GM18508 (cell line): ENCODE data around the gene NAP1L4.
"Not testable (repeated sequence)": the region's sequence is repeated elsewhere in the genome, so short reads cannot be mapped to it uniquely, and the experiment has no call there.

Experiments used
- ATAC-seq: cut with Tn5 transposase; IDR thresholded peaks from one replicate; pipeline ENCODE4 v1.9.1; 2021; ENCODE audit warnings: moderate number of reproducible peaks; ENCODE audit not compliant: insufficient read depth, unreplicated experiment

The NAP1L4 gene

GRCh38 chr11:2940921-2941821, 51.0 kb downstream of the NAP1L4 start:
- ATAC-seq, result no peak

DNA sequence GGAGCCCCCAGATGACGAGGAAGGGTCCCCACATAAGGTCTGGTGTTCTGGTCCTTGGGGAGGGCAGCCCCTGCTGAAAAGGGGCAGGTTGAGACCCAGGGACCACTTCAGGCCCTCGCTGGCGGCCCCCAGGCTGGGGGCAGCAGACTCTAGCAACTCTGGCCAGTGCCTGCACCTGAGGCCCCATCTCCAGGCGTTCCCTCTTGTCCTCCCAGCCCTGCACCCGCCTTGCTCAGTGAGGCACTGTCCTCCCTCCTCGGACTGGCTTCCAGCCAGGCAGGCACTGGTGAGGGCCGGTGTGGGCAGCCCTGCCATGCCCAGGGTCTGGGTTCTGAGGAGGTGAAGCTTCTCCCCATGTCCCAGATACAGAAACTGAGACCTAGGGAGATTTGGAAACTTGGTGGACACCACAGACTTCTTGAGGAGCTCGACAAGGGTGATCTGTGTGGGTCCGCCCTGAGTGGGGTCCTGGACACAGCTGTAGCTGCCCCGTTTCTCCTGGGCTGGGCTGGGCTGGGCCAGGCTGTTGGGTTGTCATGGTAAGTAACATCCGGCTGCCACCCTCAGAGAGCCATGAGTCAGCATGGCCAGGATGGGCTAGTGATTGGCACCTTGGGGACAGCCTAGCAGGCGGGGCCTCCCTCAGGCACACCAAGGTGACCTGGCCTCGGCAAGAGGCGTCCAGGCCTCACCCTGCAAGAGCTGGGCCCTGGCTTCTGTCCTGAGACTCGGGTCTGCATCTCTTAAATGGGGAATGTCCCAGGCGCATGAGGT, 51.8 kb downstream of the NAP1L4 start:
- no peak for ATAC-seq

DNA sequence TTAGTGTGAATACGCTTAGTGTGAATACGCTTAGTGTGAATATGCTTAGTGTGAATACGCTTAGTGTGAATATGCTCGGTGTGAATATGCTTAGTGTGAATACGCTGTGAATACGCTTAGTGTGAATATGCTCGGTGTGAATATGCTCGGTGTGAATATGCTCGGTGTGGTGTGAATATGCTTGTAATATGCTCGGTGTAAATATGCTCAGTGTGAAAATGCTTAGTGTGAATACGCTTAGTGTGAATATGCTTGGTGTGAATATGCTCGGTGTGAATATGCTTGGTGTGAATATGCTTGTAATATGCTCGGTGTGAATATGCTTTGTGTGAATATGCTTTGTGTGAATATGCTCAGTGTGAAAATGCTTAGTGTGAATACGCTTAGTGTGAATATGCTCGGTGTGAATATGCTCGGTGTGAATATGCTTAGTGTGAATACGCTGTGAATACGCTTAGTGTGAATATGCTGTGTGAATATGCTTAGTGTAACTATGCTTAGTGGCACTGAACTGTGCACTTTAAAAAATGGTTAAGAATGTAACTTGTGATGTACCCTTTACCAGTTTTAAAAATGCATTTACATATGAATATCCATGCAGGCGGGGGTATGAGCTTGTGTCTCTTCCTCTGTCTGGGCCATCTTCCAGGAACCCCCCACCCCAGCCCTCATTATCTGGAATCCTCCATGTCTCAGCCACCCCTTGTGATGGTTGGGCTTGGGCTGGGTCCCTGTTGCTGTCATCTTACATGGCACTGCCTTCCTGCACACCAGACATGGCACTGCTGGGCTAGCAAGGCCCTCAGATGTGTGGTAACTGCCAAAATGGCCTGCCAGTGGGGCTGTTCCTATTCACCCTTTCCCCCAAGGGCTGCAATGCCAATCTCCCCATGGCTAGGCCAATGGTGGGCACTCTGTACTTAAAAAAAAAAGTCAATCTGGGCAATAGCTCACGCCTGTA, 53.4 kb downstream of the NAP1L4 start:
- ATAC-seq, result not testable (repeated sequence)

DNA sequence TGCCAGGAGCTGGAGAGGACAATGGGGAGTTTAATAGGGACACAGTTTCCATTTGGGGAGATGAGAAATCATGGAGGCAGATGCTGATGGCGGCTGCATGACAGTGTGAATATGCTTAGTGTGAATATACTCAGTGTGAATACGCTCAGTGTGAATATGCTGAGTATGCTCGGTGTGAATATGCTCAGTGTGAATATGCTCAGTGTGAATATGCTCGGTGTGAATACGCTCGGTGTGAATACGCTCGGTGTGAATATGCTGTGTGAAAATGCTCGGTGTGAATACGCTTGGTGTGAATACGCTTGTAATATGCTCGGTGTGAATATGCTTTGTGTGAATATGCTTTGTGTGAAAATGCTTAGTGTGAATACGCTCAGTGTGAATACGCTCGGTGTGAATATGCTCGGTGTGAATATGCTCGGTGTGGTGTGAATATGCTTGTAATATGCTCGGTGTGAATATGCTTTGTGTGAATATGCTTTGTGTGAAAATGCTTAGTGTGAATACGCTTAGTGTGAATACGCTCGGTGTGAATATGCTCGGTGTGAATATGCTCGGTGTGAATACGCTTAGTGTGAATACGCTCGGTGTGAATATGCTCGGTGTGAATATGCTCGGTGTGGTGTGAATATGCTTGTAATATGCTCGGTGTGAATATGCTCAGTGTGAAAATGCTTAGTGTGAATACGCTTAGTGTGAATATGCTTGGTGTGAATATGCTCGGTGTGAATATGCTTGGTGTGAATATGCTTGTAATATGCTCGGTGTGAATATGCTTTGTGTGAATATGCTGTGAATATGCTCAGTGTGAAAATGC, 54.3 kb downstream of the NAP1L4 start:
- not testable (repeated sequence) for ATAC-seq

- no peak for ATAC-seq
Measured at GRCh38 chr11:2934611-2935239, 57.4 kb downstream of the NAP1L4 start.

GRCh38 chr11:2934021-2934550, 58.0 kb downstream of the NAP1L4 start:
- no peak for ATAC-seq

DNA sequence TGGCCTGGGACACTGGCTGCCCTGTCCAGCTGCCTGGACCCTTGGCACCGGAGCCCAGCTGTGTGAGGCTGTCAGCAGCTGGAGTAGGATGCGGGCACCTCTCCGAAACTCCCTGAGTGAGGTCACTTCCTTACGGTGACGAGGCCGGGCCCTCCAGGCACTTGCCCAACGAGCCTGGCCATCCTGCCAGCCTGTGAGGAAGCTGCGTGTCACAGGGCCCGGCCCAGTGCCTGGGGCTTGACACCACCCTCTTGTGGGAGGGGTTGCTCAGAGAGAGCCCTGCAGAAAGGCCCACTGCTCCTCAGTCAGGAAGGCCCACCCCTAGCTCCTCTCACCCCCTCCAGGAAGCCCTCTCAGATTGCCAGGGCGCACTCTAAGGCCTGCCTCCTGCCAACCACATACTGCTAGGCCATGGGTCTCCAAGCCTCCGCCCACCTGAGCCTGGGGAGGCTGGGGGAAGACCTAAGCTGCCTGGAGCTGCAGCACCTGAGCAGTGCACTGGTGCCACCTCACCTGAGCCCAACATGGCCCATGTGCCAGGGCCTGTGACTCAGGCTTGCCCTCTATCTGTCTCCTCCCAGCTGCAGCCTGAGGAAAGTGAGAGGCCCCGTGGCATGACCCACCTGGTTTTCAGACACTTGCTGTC, 58.6 kb downstream of the NAP1L4 start:
- no peak for ATAC-seq

GRCh38 chr11:2932850-2933251, 59.3 kb downstream of the NAP1L4 start:
- ATAC-seq, result no peak

- ATAC-seq, result no peak
Measured at GRCh38 chr11:2931771-2932738, 60.1 kb downstream of the NAP1L4 start.

DNA sequence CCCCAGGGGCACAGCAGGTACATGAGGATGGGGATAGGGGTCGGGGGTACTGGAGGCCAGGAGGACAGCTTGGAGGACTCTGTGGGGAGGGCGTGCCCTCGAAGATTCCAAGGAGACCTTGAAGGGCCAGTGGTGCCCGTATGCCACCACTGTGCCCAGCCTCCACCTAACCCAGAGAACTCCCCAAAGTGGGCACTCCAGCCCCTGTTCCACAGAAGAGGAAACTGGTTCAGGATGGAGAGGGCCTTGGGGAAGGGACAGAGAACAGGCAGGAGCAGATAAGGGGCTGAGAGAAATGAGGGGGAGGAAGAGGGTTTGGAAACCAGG, 60.7 kb downstream of the NAP1L4 start:
- no peak for ATAC-seq

- ATAC-seq, result no peak
Measured at GRCh38 chr11:2930704-2931419, 61.3 kb downstream of the NAP1L4 start.

GRCh38 chr11:2929950-2930703, 62.0 kb downstream of the NAP1L4 start:
- ATAC-seq, result no peak

GRCh38 chr11:2929531-2929949, 62.6 kb downstream of the NAP1L4 start:
- ATAC-seq, result no peak

- no peak for ATAC-seq
Measured at GRCh38 chr11:2928605-2929530, 63.3 kb downstream of the NAP1L4 start, which contains the start of gene PHLDA2. Gene PHLDA2, minus strand, starts transcription at chr11:2929420. Its CDS starts 56 bp downstream, at chr11:2929364.
